ENCODE data around the gene THSD4.
"Not testable (repeated sequence)": the region's sequence is repeated elsewhere in the genome, so short reads cannot be mapped to it uniquely, and the experiment has no call there.

The THSD4 gene

DNA sequence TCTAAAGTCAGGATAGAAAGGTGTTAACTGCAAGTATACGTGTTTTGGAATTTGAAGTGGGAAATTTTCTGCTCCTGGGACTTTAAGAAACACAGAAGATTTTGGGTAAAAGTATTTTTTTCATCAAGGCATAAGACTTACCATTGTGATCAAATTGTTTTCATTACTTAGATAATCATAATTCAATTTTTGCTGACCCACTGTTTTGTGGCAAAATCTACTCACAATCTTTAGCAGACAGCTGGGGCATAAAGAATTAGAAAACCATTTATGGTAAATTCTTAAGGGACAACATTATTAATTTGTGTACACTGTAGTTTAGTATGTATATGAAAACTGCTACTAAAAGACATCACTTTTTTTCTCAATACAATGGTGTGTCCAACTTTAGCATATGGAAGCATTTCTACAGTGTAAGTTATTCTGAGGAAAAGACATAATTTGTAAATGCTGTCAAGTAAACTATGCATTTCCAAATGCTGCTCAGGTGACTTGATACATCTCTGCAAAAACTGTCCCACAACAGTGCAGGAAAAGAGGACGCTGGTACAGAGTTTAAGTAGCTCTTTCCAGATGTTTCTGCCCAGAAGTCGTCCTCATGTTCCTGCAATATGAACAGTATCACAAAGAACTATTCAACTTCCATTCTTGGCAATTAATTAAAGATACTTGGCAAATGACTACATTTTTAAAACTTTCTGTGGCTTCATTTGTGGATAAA is 52.3 kb downstream of the THSD4 start:
- TF ChIP-seq, protein P1, sequence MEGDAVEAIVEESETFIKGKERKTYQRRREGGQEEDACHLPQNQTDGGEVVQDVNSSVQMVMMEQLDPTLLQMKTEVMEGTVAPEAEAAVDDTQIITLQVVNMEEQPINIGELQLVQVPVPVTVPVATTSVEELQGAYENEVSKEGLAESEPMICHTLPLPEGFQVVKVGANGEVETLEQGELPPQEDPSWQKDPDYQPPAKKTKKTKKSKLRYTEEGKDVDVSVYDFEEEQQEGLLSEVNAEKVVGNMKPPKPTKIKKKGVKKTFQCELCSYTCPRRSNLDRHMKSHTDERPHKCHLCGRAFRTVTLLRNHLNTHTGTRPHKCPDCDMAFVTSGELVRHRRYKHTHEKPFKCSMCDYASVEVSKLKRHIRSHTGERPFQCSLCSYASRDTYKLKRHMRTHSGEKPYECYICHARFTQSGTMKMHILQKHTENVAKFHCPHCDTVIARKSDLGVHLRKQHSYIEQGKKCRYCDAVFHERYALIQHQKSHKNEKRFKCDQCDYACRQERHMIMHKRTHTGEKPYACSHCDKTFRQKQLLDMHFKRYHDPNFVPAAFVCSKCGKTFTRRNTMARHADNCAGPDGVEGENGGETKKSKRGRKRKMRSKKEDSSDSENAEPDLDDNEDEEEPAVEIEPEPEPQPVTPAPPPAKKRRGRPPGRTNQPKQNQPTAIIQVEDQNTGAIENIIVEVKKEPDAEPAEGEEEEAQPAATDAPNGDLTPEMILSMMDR (IDR thresholded peaks at IDR 0.05; ENCODE audit: low read depth, low read length, missing control alignments): no peak
- H3K4me3 ChIP-seq (replicated peaks; ENCODE audit: low read depth, low read length): no peak overlapping the region
- DNase-seq (ENCODE audit: extremely low read depth, low read depth): no peak

DNA sequence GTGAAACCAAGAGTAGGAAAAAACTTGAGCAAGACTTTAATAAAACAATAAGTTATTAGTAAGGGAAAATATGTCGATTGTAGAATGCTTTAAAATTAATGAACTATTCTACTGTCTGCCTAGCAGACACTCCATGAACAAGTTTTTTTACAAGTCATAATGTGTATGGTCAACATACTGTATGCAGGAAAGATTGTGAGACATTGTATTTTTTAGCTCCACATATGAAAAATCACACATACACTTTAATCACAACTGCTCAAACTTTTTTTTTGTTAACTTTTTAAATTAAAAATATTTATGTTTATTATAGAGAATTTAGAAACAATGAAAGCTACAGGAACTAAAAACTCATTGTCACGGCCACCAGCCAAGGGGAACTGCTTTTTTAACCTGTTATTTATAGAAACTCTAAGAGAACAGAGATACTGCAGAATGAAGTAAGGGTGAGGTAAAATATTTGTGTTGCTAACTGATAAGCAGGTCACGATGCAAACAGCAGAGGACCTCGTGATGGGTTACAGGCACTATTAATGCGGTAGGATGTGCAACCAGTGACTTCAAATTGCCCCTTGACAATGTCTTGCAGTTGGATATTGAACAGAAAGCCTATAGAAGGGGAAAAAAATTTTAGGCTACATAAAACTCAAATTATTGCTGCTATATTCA is 53.0 kb downstream of the THSD4 start:
- TF ChIP-seq, protein P1 (IDR thresholded peaks at IDR 0.05; ENCODE audit: low read depth, low read length, missing control alignments): no peak
- H3K4me3 ChIP-seq (replicated peaks; ENCODE audit: low read depth, low read length): no peak overlapping the region
- DNase-seq (ENCODE audit: extremely low read depth, low read depth): no peak

DNA sequence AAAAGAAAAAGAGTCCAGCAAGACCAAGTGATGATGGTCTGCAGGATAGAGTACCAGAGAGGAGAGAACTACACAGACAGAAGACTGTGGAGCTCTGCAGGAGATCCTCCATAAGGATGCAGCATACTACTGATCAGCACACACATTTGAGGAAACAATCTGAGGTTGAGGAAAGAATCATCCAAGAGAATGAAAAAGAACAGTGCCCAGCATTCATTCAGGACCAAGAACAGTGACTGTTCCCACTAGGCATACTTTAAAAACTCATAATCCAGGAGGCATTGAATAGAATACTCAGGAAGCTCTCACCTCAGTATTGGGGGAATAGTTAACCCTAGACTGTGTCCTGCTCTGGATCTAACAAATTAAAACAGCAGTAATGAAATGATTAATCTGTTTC is 54.9 kb downstream of the THSD4 start:
- TF ChIP-seq, protein P1 (IDR thresholded peaks at IDR 0.05; ENCODE audit: low read depth, low read length, missing control alignments): no peak
- no peak for DNase-seq (ENCODE audit: extremely low read depth, low read depth)
- no peak overlapping the region for H3K4me3 ChIP-seq (replicated peaks; ENCODE audit: low read depth, low read length)

DNA sequence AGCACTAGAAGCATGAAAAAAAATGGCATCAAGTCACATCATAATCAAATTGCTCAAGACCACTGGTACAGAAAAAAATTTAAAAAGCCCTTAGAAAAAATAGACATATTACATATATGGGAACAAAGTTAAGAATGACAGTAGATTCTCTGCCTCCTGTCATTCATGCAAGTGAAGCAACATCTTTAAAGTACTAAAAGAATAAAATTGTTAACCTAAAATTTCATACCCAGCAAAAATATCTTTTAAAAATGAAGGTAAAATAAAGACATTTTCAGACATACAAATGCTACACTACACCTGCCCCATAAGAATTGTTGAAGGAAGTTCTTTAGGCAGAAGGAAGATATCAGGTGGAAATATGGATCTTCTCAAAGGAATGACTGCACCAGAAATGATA is 55.9 kb downstream of the THSD4 start:
- no peak overlapping the region for H3K4me3 ChIP-seq (replicated peaks; ENCODE audit: low read depth, low read length)
- TF ChIP-seq, protein P1 (IDR thresholded peaks at IDR 0.05; ENCODE audit: low read depth, low read length, missing control alignments): no peak
- DNase-seq (ENCODE audit: extremely low read depth, low read depth): no peak

DNA sequence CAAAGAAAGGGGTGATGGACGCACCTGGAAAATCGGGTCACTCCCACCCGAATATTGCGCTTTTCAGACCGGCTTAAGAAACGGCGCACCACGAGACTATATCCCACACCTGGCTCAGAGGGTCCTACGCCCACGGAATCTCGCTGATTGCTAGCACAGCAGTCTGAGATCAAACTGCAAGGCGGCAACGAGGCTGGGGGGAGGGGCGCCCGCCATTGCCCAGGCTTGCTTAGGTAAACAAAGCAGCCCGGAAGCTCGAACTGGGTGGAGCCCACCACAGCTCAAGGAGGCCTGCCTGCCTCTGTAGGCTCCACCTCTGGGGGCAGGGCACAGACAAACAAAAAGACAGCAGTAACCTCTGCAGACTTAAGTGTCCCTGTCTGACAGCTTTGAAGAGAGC is 59.1 kb downstream of the THSD4 start:
- not testable (repeated sequence) for DNase-seq (ENCODE audit: extremely low read depth, low read depth)

DNA sequence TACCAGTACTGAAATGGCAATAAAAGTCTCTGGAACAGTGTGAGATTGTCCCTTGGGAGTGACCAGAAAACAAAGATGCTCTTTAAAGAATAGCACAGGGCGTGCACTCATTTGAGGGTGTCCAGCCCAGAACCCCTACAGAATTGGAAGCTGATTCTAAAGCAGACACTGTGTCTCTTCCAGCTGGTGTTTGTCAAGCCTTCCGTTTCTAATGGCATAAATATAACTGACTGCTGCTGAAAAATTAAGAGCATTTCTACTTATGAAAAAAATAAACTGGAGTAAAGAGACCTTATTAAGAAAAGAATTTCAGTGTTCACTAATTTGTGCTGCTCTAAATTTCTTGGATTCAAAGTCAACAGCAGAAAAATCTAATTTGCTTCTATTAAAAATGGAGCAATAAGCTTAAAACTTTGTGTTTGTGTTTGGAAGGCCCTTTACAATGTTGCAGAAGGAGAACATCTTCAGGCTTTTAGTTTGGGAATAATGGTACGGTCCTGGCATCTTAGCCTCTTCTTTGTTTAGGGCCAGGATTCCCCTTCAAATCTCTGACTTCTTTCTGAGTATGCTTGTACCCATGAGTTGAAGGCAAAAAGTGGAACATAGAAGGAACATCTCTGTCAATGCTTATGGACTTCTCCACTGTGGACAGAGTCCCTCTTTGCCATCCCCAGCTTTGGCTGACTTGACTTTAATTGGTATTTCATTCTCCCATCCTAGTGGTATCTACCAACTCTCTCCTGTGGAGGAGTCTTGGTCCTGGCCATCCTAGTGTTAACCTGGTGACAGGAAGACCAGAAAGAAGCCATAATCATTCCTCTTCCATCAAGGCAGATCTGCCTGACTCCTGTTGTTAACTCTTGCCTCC is 65.9 kb downstream of the THSD4 start:
- no peak overlapping the region for H3K4me3 ChIP-seq (replicated peaks; ENCODE audit: low read depth, low read length)
- no peak for DNase-seq (ENCODE audit: extremely low read depth, low read depth)
- TF ChIP-seq, protein P1 (IDR thresholded peaks at IDR 0.05; ENCODE audit: low read depth, low read length, missing control alignments): no peak

More for the DNA sequence above, 59.1 kb downstream of the THSD4 start:
- not testable (repeated sequence) for H3K4me3 ChIP-seq (replicated peaks; ENCODE audit: low read depth, low read length)

DNA sequence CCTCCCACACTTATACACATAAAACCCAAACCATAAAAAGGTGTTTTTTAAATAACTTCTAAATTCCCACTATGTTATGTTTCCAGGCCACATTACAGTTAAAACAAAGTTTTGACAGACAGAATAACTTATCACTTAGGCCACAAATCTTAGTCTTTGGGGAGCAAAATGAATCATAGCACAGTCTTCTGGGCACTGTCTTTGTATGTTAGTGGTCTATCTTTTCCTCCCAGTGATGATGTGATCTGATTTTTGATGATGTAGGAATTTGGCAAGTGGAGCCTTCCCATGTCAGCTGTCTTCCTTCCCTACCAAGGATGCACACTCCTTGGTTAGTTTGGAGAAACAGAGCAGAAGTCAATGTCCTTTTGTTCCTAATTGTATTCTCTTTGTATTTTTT is 67.3 kb downstream of the THSD4 start:
- TF ChIP-seq, protein P1 (IDR thresholded peaks at IDR 0.05; ENCODE audit: low read depth, low read length, missing control alignments): no peak
- no peak overlapping the region for H3K4me3 ChIP-seq (replicated peaks; ENCODE audit: low read depth, low read length)
- no peak for DNase-seq (ENCODE audit: extremely low read depth, low read depth)
